Esophagus squamous epithelium (tissue), 4 donors: Measurements from ENCODE around the gene STRADB.

Source experiments
- POLR2A ChIP-seq, 4 donors: fragments of 450-650 bp; IDR thresholded peaks; one replicate each; pipeline ENCODE4 v1.6.1; 2017; ENCODE audit warnings: antibody characterized with exemption in 4 of 4, mild to moderate bottlenecking in 4 of 4, moderate library complexity in 3 of 4
- TF ChIP-seq, protein P1 (sequence below), 6 experiments: fragments of 450-650 bp in 4 of 6; fragments of 200-600 bp in 2 of 6; sonication (generic) in 2 of 6; IDR thresholded peaks; one replicate each; pipeline ENCODE4 v1.5.1; 2016 to 2019; ENCODE audit warnings: antibody characterized with exemption in 6 of 6, mild to moderate bottlenecking in 4 of 6, moderate library complexity in 4 of 6

DNA sequence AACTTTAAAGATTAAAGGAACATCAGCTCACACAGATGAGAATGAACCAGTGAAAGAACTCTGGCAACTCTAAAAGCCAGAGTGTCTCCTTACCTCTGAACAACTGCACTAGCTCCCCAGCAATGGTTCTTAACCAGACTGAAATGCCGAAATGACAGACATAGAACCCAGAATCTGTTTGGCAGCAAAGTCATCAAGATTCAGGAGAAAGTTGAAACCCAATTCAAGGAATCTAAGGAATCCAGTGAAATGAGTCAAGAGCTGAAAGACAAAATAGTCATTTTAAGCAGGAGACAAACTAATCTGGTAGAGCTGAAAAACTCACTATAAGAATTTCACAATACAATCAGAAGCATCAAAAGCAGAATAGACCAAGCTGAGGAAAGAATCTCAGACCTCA is 72.0 kb downstream of the STRADB start:
- TF ChIP-seq POLR2A (IDR thresholded peaks at IDR 0.05) = no peak
- TF ChIP-seq, protein P1, sequence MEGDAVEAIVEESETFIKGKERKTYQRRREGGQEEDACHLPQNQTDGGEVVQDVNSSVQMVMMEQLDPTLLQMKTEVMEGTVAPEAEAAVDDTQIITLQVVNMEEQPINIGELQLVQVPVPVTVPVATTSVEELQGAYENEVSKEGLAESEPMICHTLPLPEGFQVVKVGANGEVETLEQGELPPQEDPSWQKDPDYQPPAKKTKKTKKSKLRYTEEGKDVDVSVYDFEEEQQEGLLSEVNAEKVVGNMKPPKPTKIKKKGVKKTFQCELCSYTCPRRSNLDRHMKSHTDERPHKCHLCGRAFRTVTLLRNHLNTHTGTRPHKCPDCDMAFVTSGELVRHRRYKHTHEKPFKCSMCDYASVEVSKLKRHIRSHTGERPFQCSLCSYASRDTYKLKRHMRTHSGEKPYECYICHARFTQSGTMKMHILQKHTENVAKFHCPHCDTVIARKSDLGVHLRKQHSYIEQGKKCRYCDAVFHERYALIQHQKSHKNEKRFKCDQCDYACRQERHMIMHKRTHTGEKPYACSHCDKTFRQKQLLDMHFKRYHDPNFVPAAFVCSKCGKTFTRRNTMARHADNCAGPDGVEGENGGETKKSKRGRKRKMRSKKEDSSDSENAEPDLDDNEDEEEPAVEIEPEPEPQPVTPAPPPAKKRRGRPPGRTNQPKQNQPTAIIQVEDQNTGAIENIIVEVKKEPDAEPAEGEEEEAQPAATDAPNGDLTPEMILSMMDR (IDR thresholded peaks at IDR 0.05) = no peak
